H9 (cell line): ENCODE results near the gene SPTLC1. TPM values are rescaled to one million over a fixed set of nuclear protein-coding genes. Genes with fewer than 3 reads are reported as not detected.
"Not testable (repeated sequence)": the region's sequence is repeated elsewhere in the genome, so short reads cannot be mapped to it uniquely, and the experiment has no call there.

Experiments used
- DNase-seq: peaks from one replicate; pipeline ENCODE4 v3.0.0-alpha.2; 2017
- H2AFZ ChIP-seq: one replicate; pipeline ENCODE4 v1.6.1; 2013; ENCODE audit warnings: mild to moderate bottlenecking, low read length, control low read depth, moderate library complexity
- H2AK5ac ChIP-seq: 2 replicates; pipeline ENCODE4 v1.6.1; 2013; ENCODE audit warnings: low read length, control low read depth, mixed read lengths; ENCODE audit not compliant: insufficient read length
- H2BK120ac ChIP-seq: one replicate; pipeline ENCODE4 v1.6.1; 2013; ENCODE audit warnings: low read depth, mild to moderate bottlenecking, low read length, control low read depth, inconsistent platforms; ENCODE audit not compliant: poor library complexity, severe bottlenecking
- H2BK12ac ChIP-seq: 2 replicates; pipeline ENCODE4 v1.6.1; 2013; ENCODE audit warnings: low read length, control low read depth, mixed read lengths, low read depth; ENCODE audit not compliant: insufficient read length
- H2BK15ac ChIP-seq: 2 replicates; pipeline ENCODE4 v1.6.1; 2013; ENCODE audit warnings: low read depth, low read length, control low read depth
- H2BK20ac ChIP-seq: one replicate; pipeline ENCODE4 v1.6.1; 2013; ENCODE audit warnings: low read depth, mild to moderate bottlenecking, low read length, control low read depth, inconsistent platforms; ENCODE audit not compliant: poor library complexity, severe bottlenecking
- H2BK5ac ChIP-seq: 2 replicates; pipeline ENCODE4 v1.6.1; 2013; ENCODE audit warnings: low read length, control low read depth, mixed read lengths; ENCODE audit not compliant: insufficient read length
- H3K14ac ChIP-seq: 2 replicates; pipeline ENCODE4 v1.6.1; 2013; ENCODE audit warnings: low read length, control low read depth; ENCODE audit not compliant: insufficient read depth
- H3K18ac ChIP-seq: 2 replicates; pipeline ENCODE4 v1.6.1; 2013; ENCODE audit warnings: low read depth, mild to moderate bottlenecking, mixed read lengths, low read length, control low read depth; ENCODE audit not compliant: insufficient read length
- H3K23ac ChIP-seq: 2 replicates; pipeline ENCODE4 v1.6.1; 2013; ENCODE audit warnings: low read length, control low read depth, mixed read lengths, low read depth; ENCODE audit not compliant: insufficient read length
- H3K23me2 ChIP-seq: 2 replicates; pipeline ENCODE4 v1.6.1; 2013; ENCODE audit warnings: low read depth, mild to moderate bottlenecking, mixed read lengths, low read length, control low read depth; ENCODE audit not compliant: insufficient read length, poor library complexity, severe bottlenecking
- H3K27ac ChIP-seq: 2 replicates; pipeline ENCODE4 v1.5.1; 2013; ENCODE audit warnings: low read length, control low read depth, mixed read lengths, low read depth; ENCODE audit not compliant: insufficient read length
- H3K27me3 ChIP-seq: 2 replicates; pipeline ENCODE4 v1.6.1; 2013; ENCODE audit warnings: low read length, control low read depth, inconsistent platforms; ENCODE audit not compliant: insufficient read depth
- H3K4ac ChIP-seq: 2 replicates; pipeline ENCODE4 v1.6.1; 2013; ENCODE audit warnings: low read depth, mild to moderate bottlenecking, control low read depth, inconsistent platforms, low read length, moderate library complexity
- H3K4me1 ChIP-seq: 2 replicates; pipeline ENCODE4 v1.6.1; 2013; ENCODE audit warnings: low read length, control low read depth, inconsistent platforms; ENCODE audit not compliant: insufficient read depth
- H3K4me2 ChIP-seq: 2 replicates; pipeline ENCODE4 v1.6.1; 2013; ENCODE audit warnings: low read length, control low read depth, mixed read lengths; ENCODE audit not compliant: insufficient read length, insufficient read depth
- H3K56ac ChIP-seq: 2 replicates; pipeline ENCODE4 v1.6.1; 2013; ENCODE audit warnings: low read depth, mild to moderate bottlenecking, mixed read lengths, low read length, control low read depth; ENCODE audit not compliant: insufficient read length
- H3K79me1 ChIP-seq: 2 replicates; pipeline ENCODE4 v1.6.1; 2013; ENCODE audit warnings: low read depth, mild to moderate bottlenecking, moderate library complexity, low read length, control low read depth, inconsistent platforms; ENCODE audit not compliant: insufficient read depth, poor library complexity, severe bottlenecking
- H3K79me2 ChIP-seq: 2 replicates; pipeline ENCODE4 v1.6.1; 2013; ENCODE audit warnings: low read length, control low read depth, inconsistent platforms; ENCODE audit not compliant: insufficient read depth
- H3K9ac ChIP-seq: 2 replicates; pipeline ENCODE4 v1.6.1; 2013; ENCODE audit warnings: low read length, control low read depth, mixed read lengths; ENCODE audit not compliant: insufficient read length; ENCODE audit errors: extremely low read depth
- H3K9me3 ChIP-seq: one replicate; pipeline ENCODE4 v1.6.1; 2013; ENCODE audit warnings: low read depth, low read length, inconsistent platforms; ENCODE audit not compliant: control insufficient read depth
- H3T11ph ChIP-seq: one replicate; pipeline ENCODE4 v1.6.1; 2013; ENCODE audit warnings: mild to moderate bottlenecking, low read length, control low read depth, inconsistent platforms
- H4K20me1 ChIP-seq: one replicate; pipeline ENCODE4 v1.6.1; 2013; ENCODE audit not compliant: control insufficient read depth, insufficient read length, insufficient read depth
- H4K5ac ChIP-seq: 2 replicates; pipeline ENCODE4 v1.6.1; 2013; ENCODE audit warnings: low read depth, mild to moderate bottlenecking, mixed read lengths, low read length, control low read depth; ENCODE audit not compliant: insufficient read length
- H4K8ac ChIP-seq: replicated peaks from 2 replicates; pipeline ENCODE4 v1.6.1; 2013; ENCODE audit warnings: low read length, control low read depth, mixed read lengths, low read depth; ENCODE audit not compliant: insufficient read length
- H4K91ac ChIP-seq: 2 replicates; pipeline ENCODE4 v1.6.1; 2013; ENCODE audit warnings: low read depth, mild to moderate bottlenecking, moderate library complexity, mixed read lengths, low read length, control low read depth; ENCODE audit not compliant: insufficient read length
- H3K27ac Mint-ChIP-seq, 3 experiments: 2 replicates in 2 of 3; 3 replicates in 1 of 3; pipeline ENCODE4 v1.8.0; 2020 to 2021; ENCODE audit warnings: mixed read lengths in 3 of 3, mild to moderate bottlenecking in 1 of 3, moderate library complexity in 1 of 3
- H3K27me3 Mint-ChIP-seq: 2 replicates; pipeline ENCODE4 v1.8.0; 2021; ENCODE audit warnings: low read depth, mild to moderate bottlenecking, moderate library complexity, mixed read lengths
- H3K36me3 Mint-ChIP-seq, 3 experiments: 2 replicates in 2 of 3; 3 replicates in 1 of 3; pipeline ENCODE4 v1.8.0; 2020 to 2021; ENCODE audit warnings: low read depth in 3 of 3, mixed read lengths in 3 of 3; ENCODE audit not compliant: insufficient read depth in 1 of 3
- H3K4me1 Mint-ChIP-seq, 2 experiments: 2 replicates each; pipeline ENCODE4 v1.8.0; 2020; ENCODE audit warnings: mixed read lengths in 2 of 2
- H3K4me3 Mint-ChIP-seq, 2 experiments: 2 replicates in 1 of 2; 3 replicates in 1 of 2; pipeline ENCODE4 v1.8.0; 2020 to 2021; ENCODE audit warnings: mild to moderate bottlenecking in 2 of 2, mixed read lengths in 2 of 2, moderate library complexity in 1 of 2
- H3K9me3 Mint-ChIP-seq, 2 experiments: 2 replicates in 1 of 2; 3 replicates in 1 of 2; pipeline ENCODE4 v1.8.0; 2020; ENCODE audit warnings: mild to moderate bottlenecking in 2 of 2, mixed read lengths in 2 of 2, moderate library complexity in 1 of 2
- WGBS: extraction: QIAGEN DNeasy Blood & Tissue Kit; methylation state at CpG from one replicate; pipeline ENCODE4 v1.1.7; 2013; ENCODE audit warnings: missing lambda C conversion rate, low lambda C conversion rate, mixed read lengths; ENCODE audit not compliant: insufficient read length; ENCODE audit errors: extremely low coverage; 5-methylcytosine and 5-hydroxymethylcytosine counted together
- total RNA-seq: library from RNA; stranded (reverse); gene quantifications from 2 replicates; pipeline ENCODE4 v1.2.1, GENCODE V29; 2021
- TF ChIP-seq, protein P1 (sequence below): fragments of 200-600 bp; sonication (generic); conservative IDR thresholded peaks from 3 replicates; pipeline ENCODE4 v1.8.0; 2021; ENCODE audit warnings: antibody characterized with exemption, mild to moderate bottlenecking

Gene SPTLC1
- total RNA-seq, 1 experiment from 2014 or later, result 73.5 TPM

DNA sequence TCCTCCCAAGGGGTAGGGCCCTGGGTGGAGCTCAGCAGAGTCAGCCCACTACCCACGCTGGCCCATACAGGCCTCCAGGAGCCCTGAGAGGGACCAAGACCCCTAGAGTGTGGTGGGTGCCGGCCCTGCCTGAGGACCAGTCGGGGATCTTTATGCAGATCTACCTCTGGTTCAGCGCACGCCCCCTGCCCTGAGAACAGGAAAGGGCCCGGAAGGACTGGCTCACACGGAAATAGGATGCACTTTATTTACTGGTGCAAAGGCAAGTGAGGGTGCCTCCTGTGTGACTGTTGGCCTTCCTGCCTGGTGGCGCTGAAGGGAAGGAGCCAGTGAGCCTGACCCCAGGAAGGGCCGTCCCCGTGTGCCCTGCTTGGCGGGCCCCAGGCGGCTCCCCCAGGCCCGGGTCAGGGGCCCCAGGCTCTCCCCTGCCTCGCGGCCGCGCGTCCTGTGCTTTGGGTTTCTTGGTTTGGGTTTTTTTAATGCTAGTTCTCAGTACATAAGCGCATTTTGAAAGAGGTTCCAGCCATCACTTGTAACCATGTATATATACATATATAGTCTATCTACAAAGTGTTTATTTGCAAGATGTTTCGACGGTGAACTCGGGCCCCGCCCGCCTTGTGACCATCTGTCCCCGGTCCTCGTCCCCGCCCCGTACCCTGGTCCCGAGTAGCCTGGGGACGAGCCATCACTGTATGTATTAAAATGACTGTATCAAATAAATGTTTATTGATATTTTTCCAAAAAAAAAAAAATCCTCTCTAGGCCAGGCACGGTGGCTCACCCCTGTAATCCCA lies 88.8 kb downstream of the SPTLC1 start:
- H3K27ac ChIP-seq, result no peak overlapping the region
- no peaks in the 10 kb centered on the region for H4K20me1 ChIP-seq
- H4K8ac ChIP-seq, result no peak overlapping the region
- no CpG with 5 or more reads among the region's 31 CpGs for WGBS
- no peaks in the 10 kb centered on the region for H3K23me2 ChIP-seq
- H2BK15ac ChIP-seq, result no peak overlapping the region
- no peaks in the 10 kb centered on the region for H3K9me3 ChIP-seq
- no peak overlapping the region for H3K18ac ChIP-seq
- H3K27ac Mint-ChIP-seq, result no peak overlapping the region
- H4K5ac ChIP-seq, result no peak overlapping the region
- H3K4me3 Mint-ChIP-seq, result no peak overlapping the region
- no peak overlapping the region for H2AFZ ChIP-seq
- H2BK20ac ChIP-seq, result no peak overlapping the region
- TF ChIP-seq, protein P1, sequence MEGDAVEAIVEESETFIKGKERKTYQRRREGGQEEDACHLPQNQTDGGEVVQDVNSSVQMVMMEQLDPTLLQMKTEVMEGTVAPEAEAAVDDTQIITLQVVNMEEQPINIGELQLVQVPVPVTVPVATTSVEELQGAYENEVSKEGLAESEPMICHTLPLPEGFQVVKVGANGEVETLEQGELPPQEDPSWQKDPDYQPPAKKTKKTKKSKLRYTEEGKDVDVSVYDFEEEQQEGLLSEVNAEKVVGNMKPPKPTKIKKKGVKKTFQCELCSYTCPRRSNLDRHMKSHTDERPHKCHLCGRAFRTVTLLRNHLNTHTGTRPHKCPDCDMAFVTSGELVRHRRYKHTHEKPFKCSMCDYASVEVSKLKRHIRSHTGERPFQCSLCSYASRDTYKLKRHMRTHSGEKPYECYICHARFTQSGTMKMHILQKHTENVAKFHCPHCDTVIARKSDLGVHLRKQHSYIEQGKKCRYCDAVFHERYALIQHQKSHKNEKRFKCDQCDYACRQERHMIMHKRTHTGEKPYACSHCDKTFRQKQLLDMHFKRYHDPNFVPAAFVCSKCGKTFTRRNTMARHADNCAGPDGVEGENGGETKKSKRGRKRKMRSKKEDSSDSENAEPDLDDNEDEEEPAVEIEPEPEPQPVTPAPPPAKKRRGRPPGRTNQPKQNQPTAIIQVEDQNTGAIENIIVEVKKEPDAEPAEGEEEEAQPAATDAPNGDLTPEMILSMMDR, result no peak
- no peak overlapping the region; the same call in 1 of the 2 replicates for H3K14ac ChIP-seq
- no peak overlapping the region for H2BK120ac ChIP-seq
- no peak overlapping the region for H4K91ac ChIP-seq
- H3K79me2 ChIP-seq, result no peaks in the 10 kb centered on the region
- H3K4ac ChIP-seq, result no peak overlapping the region
- no peak overlapping the region for H2BK5ac ChIP-seq
- H3K56ac ChIP-seq, result no peak overlapping the region
- no peak overlapping the region for H3T11ph ChIP-seq
- H3K4me2 ChIP-seq, result no peak overlapping the region
- H2BK12ac ChIP-seq, result no peak overlapping the region
- H3K9me3 Mint-ChIP-seq, result no peaks in the 10 kb centered on the region; a peak in 1 of 5 replicates
- H3K79me1 ChIP-seq, result no peaks in the 10 kb centered on the region
- no peak overlapping the region for H3K23ac ChIP-seq
- no peaks in the 10 kb centered on the region for H3K27me3 ChIP-seq
- no peak overlapping the region for H3K9ac ChIP-seq
- peak; percentile 69 for DNase-seq
- H3K36me3 Mint-ChIP-seq, result peaks cover 0 to 2% (median 0%) of the 10 kb centered on the region in 3 experiments; a peak in 1 of 7 replicates
- H3K4me1 ChIP-seq, result no peaks in the 10 kb centered on the region
- H3K27me3 Mint-ChIP-seq, result no peaks in the 10 kb centered on the region
- H2AK5ac ChIP-seq, result no peak overlapping the region
- no peaks in the 10 kb centered on the region for H3K4me1 Mint-ChIP-seq

GRCh38 chr9:92021785-92022541 lies 93.2 kb downstream of the SPTLC1 start:
- H2AK5ac ChIP-seq, H3K27ac ChIP-seq, H3K23ac ChIP-seq, H3K27ac Mint-ChIP-seq, H3K79me2 ChIP-seq, H3K4me2 ChIP-seq, H3K9me3 Mint-ChIP-seq, H4K20me1 ChIP-seq, H2BK120ac ChIP-seq, H3K14ac ChIP-seq, H2AFZ ChIP-seq, H2BK12ac ChIP-seq, H3K27me3 Mint-ChIP-seq, H3K18ac ChIP-seq, H3K79me1 ChIP-seq, H4K8ac ChIP-seq, H3K27me3 ChIP-seq, H3K4ac ChIP-seq, H3K56ac ChIP-seq, H2BK5ac ChIP-seq, H3K9me3 ChIP-seq, DNase-seq, H3K36me3 Mint-ChIP-seq, H2BK20ac ChIP-seq, H3K4me1 ChIP-seq, H3K9ac ChIP-seq, H4K5ac ChIP-seq, H3K4me3 Mint-ChIP-seq, H3T11ph ChIP-seq, H4K91ac ChIP-seq, H2BK15ac ChIP-seq, H3K23me2 ChIP-seq: not testable (repeated sequence)
- peaks cover 5 to 10% of the 10 kb centered on the region in 2 experiments; a peak in 3 of 4 replicates for H3K4me1 Mint-ChIP-seq
- WGBS, result no CpG with 5 or more reads among the region's 7 CpGs
